CD4-positive, alpha-beta T cell treated with Interleukin-4 for 1 hour (primary cell): Measurements from ENCODE around the gene H6PD.
A peak's percentile ranks its signal among the peaks of the same experiment; 100 is the strongest.

Source experiments
- DNase-seq, 2 donors: peaks; one replicate each; pipeline ENCODE4 v3.0.0-alpha.2; 2020 to 2022

H6PD gene

GRCh38 chr1:9242338-9242969 is 7.9 kb downstream of the H6PD start:
- DNase-seq: no peak

- DNase-seq: no peak
Observed at GRCh38 chr1:9243066-9243739, 8.6 kb downstream of the H6PD start.

- no peak for DNase-seq
Observed at GRCh38 chr1:9244501-9245229, 10.1 kb downstream of the H6PD start.

DNA sequence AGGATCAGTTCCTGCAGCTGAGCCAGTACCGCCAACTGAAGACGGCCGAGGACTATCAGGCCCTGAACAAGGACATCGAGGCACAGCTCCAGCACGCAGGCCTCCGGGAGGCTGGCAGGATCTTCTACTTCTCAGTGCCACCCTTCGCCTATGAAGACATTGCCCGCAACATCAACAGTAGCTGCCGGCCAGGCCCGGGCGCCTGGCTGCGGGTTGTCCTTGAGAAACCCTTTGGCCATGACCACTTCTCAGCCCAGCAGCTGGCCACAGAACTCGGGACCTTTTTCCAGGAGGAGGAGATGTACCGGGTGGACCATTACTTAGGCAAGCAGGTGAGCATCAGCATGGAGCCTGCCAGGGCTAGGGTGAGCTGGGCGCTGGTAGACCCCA is 10.7 kb downstream of the H6PD start:
- no peak for DNase-seq

DNA sequence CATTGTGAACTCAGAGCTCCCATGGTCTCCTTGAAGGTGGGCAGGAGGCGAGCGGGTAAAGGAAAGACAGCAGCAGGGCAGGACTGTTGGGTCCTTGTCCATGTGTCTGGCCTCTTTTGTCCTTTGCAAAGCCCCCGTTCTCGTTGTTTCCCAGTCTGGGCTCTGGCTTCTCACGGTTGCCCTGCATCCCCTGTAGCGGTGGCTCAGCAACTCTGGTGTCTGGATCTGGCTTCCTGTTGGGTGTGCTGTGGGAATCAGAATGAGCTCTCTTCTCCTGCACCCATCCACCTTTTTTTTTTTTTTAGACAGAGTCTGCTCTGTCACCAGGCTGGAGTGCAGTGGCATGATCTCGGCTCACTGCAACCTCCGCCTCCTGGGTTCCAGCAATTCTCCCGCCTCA is 11.1 kb downstream of the H6PD start:
- DNase-seq: no peak

- DNase-seq: no peak
Observed at GRCh38 chr1:9246215-9246614, 11.6 kb downstream of the H6PD start.

GRCh38 chr1:9246841-9247785 is 12.5 kb downstream of the H6PD start:
- no peak for DNase-seq

- DNase-seq: no peak
Observed at GRCh38 chr1:9247894-9248293, 13.3 kb downstream of the H6PD start.

- no peak for DNase-seq
Observed at GRCh38 chr1:9248341-9249262, 14.0 kb downstream of the H6PD start.

DNA sequence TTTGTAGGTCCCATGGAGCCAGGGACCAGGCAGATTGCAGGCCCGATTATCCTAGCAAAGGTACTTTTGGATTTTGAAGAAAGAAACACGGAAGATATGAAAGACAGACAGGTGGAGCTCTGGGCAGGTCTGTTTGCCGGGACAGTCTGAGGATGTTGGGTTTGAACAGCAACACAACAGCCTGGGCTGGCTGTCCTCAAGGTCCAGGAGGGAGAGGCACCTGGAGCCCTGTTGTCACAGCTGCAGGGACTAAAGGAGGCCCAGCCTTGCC is 14.6 kb downstream of the H6PD start:
- no peak for DNase-seq

GRCh38 chr1:9249534-9250410 is 15.2 kb downstream of the H6PD start:
- DNase-seq: peak; percentile 20 to 24

- no peak for DNase-seq
Observed at GRCh38 chr1:9250411-9251381, 16.1 kb downstream of the H6PD start.

DNA sequence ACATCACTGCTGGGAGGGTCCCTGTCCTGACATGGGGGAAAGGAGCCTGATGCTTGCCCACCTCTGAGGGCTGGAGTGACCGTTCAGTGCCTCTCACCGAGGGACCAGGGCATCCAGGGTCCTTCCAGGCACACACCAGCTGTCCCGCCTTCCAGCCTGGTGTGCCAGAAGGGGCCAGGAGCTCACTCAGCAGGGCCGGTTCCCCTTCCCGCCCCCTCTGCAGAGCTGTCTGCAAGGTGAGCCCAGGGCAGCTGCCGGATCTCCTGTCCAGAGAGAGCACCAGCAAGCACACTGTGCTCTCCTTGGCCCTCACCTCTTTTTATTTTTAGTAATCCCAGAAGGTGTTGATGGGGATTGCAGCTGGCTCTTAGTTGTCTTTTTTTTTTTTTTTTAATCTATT is 16.9 kb downstream of the H6PD start:
- no peak for DNase-seq

GRCh38 chr1:9253004-9253403 is 18.4 kb downstream of the H6PD start:
- DNase-seq: no peak

- DNase-seq: no peak
Observed at GRCh38 chr1:9253453-9254105, 19.0 kb downstream of the H6PD start.

GRCh38 chr1:9256332-9256731 is 21.8 kb downstream of the H6PD start:
- DNase-seq: no peak

GRCh38 chr1:9257851-9258250 is 23.3 kb downstream of the H6PD start:
- no peak for DNase-seq

DNA sequence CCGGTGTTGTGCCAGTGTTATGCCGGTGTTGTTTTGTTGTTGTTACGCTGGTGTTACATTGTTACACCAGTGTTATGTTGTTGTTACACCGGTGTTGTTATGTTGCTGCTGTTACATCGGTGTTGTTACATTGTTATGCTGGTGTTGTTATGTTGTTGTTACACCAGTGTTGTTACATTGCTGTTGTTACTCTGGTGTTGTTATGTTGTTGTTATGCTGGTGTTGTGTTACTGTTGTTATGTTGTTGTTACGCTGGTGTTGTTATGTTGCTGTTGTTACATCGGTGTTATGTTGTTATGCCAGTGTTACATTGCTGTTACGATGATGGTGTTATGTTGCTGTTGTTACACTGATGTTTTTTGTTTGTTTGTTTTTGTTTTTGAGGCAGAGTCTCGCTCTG is 24.1 kb downstream of the H6PD start:
- no peak for DNase-seq

GRCh38 chr1:9260059-9260766 is 25.6 kb downstream of the H6PD start:
- DNase-seq: no peak
